NCI-H345 treated with DMSO at 0.1 percent for 48 hours (cell line): ENCODE data around the gene TARBP2.

Source experiments
- DNase-seq: peaks from one replicate; lab custom pipeline; 2025; ENCODE audit not compliant: unreplicated experiment; lab: John Stamatoyannopoulos, UW

The TARBP2 gene

DNA sequence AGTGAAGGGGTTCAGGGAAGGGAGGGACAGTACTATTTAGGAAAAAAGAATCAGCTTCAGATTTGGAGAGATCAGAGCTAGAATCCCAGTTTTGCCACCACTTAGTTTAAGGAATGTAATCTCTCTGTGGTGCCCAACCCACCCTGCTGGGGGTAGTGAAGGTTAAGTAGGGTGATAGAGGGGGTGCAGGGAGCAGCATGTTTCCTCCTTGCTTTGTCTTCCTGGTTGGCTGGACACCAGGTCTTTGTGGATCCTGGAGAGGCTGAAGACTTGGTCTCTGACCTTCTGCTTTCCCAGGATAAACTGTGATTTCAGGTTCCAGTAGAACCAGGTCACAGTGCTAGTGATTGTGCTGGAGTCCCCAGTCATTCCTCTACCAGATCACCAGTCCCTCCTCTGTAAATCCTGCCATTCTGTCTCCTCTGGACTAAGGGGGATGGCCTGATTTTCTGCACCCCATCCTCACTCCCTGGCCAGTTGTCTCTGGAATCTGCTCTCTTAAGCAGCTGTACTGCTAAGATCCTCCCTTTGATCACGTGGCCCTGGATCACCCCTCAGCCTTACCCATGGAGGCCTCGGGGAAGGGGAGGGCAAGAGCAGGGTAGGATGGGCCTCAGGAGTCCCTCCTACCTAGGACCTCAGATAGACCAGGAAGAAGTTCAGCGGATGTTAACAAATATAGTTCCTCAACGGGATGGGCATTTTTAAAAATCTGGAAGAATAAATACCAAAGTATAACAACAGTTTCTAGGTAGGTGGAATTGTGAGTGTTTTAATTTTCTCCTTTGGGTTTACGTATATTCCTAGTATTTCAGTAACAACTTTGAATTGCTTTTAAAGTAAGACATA lies 5.0 kb upstream of the TARBP2 start:
- DNase-seq: no peak

- DNase-seq: no peak
These were observed 4.4 kb upstream of the TARBP2 start for GRCh38 chr12:53496752-53497032.

DNA sequence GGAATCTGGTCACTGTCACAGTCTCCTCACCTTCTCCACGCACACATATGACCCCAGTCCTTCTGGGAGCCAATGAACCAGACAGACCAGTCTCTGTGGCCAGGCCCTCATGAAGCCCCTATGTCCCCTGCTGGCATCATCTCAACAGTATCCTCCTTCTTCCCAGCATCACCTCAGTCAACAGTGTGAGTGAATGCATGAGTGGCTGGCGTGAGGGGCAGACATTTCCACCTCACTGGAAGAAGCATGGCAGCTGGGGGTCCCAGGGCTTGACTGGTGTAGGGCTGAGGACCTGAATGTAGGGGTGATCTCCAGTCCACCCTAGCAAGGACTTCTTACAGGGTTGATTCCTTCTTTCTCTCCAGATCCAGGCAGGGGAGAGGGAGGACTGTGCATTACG lies 3.6 kb upstream of the TARBP2 start:
- no peak for DNase-seq

DNA sequence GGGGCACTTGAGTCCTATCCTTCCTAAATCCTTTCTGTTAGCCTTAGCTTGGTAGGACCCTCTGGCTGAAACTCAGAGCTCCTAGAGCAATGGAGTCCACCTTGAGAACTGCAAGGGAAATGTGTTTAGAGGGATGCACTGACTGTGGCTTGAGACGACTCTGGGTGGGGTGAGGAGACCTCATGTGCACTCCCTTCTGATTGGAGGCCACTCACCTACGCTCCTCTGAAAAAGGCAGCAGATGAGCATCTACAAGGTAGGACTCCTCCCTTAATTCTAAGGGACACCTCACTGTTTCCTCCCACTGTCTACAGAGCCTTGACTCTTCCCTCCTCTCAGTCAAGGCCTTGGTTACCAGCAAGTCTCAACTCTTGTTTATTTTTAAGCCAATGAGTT lies 2.9 kb upstream of the TARBP2 start:
- DNase-seq: no peak

- peak; percentile 55 for DNase-seq
These were observed 1.6 kb upstream of the TARBP2 start, which contains the start of gene MAP3K12 for GRCh38 chr12:53499266-53500141. Gene MAP3K12 (minus strand): TSS chr12:53499458. CDS start chr12:53487391, 12,067 bp downstream.

DNA sequence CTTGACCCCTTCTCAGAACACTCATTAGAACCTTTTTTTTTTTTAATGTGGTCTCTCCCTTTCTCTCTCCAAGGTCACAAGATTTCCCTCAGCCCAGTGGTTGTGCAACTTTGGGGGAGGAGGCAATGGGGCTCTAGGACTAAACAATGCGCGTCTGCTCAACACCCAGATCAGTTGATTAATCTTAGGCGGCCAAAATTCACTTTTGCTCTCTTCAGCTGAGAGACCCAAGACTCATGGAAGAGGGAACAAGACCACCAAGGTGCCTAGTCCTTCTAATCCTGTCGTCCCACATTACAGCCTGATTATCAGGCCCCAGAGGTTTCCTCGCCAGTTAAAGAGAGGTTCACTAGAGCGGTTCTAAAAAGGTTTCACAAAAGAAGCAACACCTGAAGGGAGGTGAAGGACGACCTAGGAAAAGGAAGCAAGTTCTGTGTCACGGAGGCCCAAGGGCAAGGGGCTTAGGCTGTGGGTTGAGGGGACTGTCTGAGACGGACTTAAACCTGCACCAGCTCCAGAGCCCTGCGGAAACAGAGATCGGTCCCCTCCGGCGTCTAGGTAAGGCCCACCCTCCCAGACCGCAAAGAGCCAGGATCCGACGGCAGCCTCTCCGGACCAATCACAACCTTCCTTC lies 824 bp upstream of the TARBP2 start:
- DNase-seq: no peak

- no peak for DNase-seq
These were observed 615 bp downstream of the TARBP2 start for GRCh38 chr12:53501615-53502181.

DNA sequence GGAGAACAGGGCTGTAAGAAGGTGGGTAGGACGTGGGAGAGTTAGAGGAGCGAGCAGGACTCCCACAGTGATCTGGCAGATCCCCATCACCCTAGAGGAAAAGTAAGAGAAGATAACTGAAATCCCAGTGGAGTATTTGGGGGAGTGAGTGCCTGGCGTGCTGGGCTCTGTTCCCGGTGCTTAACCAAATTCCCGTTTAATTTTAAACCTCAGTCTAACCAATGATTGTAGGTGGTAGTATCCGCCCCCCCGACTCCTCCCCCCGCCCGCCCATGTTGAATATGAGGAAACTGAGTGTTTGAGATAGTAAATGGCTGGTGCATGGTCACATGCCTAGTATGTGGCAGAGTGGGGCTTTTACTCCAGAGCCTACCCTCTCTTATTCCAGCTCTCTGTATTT lies 1.2 kb downstream of the TARBP2 start:
- no peak for DNase-seq

GRCh38 chr12:53502983-53503728 lies 2.1 kb downstream of the TARBP2 start:
- no peak for DNase-seq

DNA sequence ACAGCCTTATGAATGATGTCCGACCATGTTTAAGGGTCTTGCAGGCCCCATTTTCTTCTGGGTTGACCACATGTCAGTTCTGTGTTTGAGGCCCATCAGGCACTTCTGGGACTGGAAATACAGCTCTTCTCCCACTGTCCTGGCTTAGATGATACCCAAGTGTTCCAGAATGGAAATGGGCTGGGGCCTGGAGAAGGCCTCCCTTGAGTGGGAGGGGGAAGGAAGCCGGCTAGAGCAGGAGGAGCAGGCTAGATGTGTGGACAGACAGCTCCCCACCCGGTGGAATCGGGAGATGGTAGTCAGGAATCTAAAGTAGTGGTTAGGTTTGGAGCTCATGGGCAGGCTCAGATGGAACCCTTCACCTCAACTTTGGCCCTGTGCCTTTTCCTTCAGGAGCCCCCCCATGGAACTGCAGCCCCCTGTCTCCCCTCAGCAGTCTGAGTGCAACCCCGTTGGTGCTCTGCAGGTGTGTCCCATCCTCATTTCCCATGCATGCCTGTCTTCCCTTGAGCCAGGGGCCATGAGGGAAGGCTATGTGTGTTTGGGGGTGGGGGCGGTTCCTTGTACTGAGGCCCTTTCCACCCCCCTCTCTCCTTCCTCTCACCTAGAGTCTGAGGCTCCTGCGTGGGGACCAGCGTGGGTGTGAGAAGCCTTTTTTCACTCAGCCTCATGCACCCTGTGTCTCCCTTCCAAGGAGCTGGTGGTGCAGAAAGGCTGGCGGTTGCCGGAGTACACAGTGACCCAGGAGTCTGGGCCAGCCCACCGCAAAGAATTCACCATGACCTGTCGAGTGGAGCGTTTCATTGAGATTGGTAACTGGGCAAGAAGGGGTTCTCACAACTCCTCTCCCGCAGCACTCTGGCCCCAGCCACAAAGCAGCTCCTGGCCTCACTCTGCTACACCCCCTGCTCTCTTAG lies 3.2 kb downstream of the TARBP2 start:
- no peak for DNase-seq

DNA sequence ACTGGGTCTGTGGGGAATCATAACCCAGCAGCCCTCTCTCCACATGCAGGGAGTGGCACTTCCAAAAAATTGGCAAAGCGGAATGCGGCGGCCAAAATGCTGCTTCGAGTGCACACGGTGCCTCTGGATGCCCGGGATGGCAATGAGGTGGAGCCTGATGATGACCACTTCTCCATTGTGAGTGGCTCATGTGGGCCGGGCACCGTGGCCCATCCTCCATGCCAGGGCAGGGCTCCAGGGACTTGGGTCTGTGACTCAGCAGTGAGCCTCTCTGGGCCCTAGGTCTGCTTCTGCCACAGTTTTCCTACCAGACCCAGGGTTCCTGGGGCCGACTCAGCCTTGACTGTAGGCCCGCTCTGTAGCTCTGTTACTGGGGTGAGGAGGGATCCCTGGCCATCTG lies 4.0 kb downstream of the TARBP2 start:
- DNase-seq: no peak

DNA sequence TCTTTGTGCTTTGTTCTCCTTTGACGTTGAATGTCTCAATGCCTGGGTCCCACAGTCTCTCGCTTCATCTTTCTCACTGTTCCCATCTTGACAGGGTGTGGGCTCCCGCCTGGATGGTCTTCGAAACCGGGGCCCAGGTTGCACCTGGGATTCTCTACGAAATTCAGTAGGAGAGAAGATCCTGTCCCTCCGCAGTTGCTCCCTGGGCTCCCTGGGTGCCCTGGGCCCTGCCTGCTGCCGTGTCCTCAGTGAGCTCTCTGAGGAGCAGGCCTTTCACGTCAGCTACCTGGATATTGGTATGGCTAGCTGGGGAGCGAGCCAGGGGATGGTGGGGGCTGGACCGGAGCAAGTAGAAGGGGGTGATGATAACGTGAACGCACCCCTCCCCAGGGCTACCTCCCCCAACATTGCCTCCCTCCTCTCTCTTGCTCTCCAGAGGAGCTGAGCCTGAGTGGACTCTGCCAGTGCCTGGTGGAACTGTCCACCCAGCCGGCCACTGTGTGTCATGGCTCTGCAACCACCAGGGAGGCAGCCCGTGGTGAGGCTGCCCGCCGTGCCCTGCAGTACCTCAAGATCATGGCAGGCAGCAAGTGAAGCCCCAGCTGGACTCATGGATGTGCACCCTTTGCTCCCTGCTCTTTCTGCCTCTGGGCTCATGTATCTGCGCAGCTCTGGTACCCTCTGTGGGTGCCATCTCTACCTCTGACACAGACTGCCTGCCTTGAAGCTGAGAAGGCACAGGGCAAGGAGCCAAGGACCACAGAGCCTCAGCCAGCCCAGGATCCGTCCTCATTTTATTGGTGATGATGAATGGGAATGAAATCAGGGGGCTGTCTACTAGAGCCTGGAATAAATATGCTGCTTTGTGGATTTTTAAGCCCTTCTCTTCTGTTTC lies 4.7 kb downstream of the TARBP2 start:
- DNase-seq: no peak

DNA sequence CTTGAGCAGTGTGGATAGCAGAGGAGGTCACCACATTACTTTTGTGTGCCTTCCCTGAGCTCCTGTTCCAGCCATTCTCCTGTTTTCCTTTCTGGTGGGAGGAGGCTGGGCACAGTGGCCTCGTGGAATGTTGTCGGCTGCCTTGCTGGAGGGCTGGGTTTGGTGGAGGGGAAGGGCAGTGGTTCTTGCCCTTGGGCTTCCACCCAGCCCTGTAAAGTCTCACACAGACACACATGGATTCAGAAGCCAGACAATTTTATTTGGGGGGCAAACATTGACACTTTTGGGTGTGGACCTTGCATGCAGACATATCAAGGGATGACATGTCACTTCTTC lies 5.3 kb downstream of the TARBP2 start:
- DNase-seq: no peak

DNA sequence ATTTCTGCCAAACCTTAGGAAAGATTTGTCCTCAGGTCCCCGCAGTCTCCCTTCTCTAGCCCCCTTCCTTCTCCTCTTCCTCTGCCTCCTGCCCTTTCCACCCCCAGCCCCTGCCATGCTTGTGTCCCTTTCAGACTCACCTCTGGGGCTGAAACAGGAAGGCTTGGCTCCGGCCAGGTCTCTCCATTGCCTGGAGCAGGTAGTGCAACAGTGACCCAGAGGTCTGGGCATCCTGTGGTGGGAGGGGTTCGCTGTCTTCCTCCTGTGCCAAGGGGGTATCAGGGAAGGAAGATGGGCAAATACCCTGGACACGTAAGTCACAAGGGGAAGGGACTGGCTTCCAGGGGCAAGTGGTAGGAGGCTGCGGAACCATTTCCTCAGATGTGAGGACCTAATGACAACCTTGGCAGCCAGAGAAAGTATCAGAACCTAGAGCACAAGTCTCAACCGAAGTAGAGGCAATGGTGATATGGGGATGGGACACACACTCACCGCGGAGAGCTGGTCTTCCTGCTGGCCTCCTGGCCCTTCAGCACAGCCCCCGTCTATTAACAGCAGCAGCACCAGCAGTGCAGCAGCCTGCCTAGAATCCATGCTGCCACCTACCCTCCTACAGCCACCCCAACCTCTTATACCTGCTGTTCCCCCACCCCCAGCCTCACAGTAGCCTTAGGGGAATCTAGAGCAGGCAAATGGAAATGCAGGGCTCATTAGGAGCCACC lies 6.0 kb downstream of the TARBP2 start, which contains the start of gene NPFF:
TSS of gene NPFF (minus strand) at position 604 of the 722 bp plus-strand sequence. CDS start at position 594, 10 bp downstream.
- DNase-seq: no peak

DNA sequence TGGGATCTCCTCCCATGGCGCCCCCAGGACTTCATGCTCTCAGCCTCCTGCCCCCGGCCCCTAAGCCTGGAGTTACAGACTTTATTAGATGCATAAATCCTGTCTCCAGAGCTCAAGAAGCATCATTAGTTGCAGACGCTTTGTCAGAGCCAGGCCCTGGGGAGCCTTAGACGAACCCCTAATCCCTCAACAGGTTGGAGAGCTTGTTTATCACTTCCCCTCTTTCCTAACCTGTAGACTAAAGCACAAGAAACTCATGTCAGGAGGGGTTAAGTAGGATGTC lies 6.5 kb downstream of the TARBP2 start:
- no peak for DNase-seq

DNA sequence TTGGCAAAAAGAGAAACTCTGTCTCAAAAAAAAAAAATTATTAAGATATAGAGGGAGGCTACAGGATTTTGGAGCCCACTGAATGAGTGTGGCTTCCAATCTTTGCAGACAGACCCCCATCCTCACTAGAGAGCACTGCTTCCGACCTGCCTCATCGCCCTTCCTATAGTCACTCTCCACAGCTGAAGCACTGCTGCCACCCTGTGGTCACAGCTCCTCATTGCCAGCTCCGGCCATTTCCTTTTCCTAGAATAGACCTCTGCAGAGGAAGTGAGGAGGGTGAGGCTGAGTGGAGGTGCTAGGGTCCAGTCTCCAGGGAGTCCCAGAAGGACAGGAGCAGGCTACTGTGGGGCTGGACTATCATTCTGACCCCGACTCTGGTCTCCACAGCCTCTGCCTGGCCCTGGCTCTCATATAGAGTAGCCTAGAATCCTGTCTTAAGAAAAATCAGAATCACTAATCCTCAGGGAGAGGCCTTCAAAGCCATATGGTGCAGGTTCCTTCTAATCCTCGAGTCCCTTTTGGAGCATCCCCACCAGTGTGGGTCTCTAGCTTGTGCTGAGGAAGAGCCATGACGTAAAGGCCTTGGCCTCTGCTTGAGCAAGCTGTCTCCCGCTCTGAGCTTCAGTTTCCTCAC lies 7.6 kb downstream of the TARBP2 start:
- peak; percentile 59 for DNase-seq

DNA sequence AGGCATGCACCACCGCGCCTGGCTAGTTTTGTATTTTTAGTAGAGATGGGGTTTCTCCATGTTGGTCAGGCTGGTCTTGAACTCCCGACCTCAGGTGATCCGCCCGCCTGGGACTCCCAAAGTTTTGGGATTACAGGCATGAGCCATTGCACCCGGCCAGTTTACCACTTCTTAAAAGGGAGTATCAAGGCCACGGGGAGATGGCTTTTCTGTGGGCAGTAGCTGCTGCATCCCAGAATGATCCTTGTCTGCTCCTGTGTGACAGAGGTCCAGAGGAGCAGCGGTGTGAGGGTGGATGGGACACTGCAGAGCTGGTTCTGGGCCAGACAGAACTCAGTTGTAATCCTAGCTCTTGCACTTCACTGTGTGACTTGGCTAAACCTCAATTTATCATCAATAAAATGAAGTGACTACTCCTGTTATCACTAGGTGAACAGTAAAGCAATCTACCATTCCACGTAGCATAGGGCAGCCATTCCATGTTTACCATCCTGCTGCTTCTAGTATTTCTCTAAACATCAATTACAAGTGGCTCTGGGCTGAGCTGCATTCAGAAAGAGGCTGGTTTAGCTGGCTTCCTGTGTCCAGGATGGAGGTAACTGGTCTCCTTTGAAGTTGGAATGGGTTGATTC lies 9.2 kb downstream of the TARBP2 start:
- no peak for DNase-seq
